ENCODE measurements around the gene HDHD2.
A peak's percentile ranks its signal among the peaks of the same experiment; 100 is the strongest.
"Not testable (repeated sequence)": the region's sequence is repeated elsewhere in the genome, so short reads cannot be mapped to it uniquely, and the experiment has no call there.

HDHD2 gene, protein sequence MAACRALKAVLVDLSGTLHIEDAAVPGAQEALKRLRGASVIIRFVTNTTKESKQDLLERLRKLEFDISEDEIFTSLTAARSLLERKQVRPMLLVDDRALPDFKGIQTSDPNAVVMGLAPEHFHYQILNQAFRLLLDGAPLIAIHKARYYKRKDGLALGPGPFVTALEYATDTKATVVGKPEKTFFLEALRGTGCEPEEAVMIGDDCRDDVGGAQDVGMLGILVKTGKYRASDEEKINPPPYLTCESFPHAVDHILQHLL

GRCh38 chr18:47150029-47150823, at the start of gene HDHD2:
Gene HDHD2, minus strand, starts transcription at chr18:47150500. Its CDS starts 14,061 bp downstream, at chr18:47136439.
- DNase-seq, result peak; percentile 81

DNA sequence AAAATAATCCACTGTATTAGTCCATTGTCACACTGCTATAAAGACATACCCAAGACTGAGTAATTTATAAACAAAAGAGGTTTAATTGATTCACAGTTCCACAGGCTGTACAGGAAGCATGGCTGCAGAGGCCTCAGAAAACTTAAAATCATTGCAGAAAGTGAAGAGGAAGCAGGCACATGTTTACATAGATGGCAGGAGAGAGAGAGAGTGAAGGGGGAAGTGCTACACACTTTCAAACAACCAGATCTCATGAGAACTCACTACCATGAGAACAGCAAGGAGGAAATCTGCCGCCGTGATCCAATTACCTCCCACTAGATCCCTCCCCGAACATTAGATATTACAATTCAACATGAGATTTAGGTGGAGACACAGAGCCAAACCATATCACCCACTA, 45.7 kb upstream of the HDHD2 start:
- DNase-seq, result peak; percentile 4

GRCh38 chr18:47191961-47192360, 41.7 kb upstream of the HDHD2 start:
- no peak for DNase-seq

DNA sequence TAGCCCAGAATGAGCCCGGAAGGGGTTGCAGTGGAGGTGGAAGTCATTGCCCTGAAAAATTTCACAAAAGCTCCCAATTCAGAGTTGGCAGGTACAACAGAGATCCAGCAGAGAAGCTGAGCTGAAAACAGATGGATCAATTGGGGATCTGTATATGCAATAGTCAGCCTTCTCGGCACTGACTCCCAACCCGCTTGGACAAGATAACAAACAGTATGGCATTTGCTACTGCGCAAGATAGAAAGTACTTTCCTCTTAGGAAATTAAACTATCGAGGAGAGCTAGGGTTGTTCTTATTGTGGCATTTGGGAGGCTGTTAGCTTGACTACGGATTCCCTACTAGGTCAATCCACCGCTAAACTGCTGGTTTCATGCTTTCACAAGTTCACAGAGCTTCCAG, 37.4 kb upstream of the HDHD2 start:
- DNase-seq, result no peak

DNA sequence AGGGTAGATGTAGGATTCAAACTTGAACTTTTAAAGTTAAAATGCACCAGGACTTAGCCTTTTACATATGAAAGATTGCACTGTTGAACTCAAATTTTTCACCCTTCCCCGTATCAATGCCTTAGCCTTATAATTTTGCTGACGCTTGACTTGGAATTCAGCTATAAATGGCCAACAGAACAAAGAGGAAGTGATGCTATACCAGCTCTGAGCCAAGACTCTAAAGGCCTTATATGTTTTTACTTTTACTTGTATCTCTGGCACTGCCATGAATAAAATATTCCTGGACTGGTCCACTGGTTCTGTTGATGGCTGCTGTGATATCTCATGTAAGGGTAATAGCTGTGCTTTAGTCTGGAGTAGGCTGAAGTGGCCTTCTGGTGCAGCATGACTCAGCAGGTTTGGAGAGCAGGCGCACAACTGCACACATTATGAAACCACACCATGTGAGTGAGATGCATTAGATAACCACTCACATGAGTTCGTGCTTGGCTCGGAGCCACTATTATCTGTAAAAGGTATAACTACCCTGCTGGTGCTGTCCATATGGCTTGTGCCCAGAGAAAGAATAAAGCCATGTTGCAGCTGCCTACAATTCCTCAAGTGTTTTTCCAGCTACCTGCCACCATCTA, 34.2 kb upstream of the HDHD2 start:
- peak; percentile 2 for DNase-seq

- not testable (repeated sequence) for DNase-seq
These were observed 31.9 kb upstream of the HDHD2 start for GRCh38 chr18:47182156-47182555.

DNA sequence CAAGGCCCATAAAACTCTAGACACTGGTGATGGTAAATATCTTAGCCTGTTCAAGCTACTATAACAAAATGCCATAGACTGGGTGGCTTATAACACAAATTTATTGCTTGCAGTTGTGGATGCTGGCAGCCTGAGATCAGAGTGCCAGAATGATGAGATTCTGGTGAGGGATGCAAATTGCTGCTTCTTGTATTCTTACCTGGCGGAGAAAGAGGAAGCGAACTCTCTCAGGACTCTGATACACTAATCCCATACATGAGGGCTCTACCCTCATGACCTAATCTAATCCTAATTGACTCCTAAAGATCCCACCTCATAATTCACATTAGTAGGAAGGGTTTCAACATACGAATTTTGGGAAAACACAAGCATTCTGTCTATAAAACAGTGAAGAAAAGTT, 30.5 kb upstream of the HDHD2 start:
- DNase-seq, result no peak

DNA sequence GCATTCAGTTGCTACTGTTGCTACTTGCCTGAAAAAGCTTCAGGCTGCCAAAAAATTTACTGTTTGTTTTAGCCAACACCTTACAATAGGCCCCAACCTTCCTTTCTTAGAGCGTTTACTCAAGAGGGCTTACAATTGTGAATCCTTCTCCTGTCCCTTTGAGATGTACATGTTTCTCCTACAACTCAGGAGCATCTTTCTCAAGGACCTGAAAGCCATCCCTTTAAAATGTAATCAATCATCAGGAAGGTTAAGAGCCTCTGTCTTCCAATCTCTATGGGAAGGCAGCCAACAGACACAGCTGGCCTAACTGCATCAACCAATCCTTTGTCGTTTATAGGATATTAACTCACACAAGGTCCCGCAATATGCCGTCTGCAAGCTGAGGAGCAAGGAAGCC, 29.2 kb upstream of the HDHD2 start:
- DNase-seq, result no peak

GRCh38 chr18:47175898-47176575, 25.7 kb upstream of the HDHD2 start, which contains the start of gene IER3IP1:
Gene IER3IP1, minus strand, starts transcription at chr18:47176364. Its CDS starts 87 bp downstream, at chr18:47176277.
- peak; percentile 79 for DNase-seq

DNA sequence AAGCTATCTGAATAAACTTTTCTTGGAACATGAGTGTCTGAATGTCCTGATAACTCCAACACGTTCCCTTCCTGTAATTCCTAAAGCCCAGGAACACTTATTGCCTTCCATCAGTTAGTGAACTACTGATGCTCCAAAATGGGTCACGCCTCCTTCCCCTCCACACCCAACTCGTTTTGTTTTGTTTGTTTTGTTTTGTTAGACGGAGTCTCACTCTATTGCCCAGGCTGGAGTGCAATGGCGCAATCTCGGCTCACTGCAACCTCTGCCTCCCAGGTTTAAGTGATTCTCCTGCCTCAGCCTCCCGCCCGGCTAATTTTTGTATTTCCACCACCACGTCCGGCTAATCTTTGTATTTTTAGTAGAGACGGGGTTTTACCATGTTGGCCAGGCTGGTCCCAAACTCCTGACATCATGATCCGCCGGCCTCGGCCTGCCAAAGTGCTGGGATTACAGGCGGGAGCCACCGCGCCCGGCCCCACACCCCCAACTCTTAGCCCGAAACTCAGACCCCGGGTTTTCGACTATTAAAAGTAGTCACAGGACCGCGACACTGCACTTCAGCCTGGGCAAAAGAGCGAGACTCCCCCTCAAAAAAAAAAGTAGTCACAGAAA, 25.1 kb upstream of the HDHD2 start:
- DNase-seq, result no peak

GRCh38 chr18:47174545-47175116, 24.3 kb upstream of the HDHD2 start:
- DNase-seq, result no peak

DNA sequence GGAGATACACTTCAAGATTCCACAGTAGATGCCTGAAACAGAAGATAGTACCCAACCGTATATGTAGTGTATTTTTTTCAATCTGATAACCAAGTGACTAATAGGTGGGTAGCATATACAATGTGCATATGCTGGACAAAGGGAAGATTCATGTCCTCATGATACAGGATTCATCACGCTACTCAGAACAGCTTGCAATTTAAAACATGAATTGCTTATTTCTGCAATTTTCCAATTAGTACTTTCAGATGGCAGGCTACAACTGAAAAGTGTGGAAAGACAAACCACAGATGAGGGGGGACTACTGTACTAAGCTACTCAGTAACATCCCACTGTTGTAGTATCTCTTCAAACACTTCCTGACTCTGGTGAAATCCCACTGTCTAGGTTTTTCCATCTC, 22.2 kb upstream of the HDHD2 start:
- no peak for DNase-seq

- no peak for DNase-seq
These were observed 18.6 kb upstream of the HDHD2 start for GRCh38 chr18:47168913-47169312.

DNA sequence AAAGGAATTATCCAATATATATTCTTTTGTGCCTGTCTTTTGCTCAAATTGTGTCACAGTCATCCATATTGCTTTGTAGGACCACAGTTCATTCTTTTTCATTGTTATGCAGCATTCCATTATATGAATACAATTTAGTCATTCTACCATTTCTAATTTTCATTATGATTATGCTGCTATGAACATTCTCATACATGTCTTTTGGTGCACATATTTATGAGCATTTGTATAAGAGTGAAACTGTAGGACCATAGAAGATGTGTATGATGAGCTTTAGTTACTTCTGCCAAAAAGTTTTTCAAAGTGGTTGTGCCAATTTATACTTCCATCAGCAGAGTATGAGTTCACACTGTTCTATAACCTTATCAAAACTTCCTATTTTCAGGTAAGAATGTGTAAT, 18.2 kb upstream of the HDHD2 start:
- no peak for DNase-seq

- no peak for DNase-seq
These were observed 16.0 kb upstream of the HDHD2 start for GRCh38 chr18:47166294-47166693.

- DNase-seq, result no peak
These were observed 12.9 kb upstream of the HDHD2 start for GRCh38 chr18:47163241-47163640.

DNA sequence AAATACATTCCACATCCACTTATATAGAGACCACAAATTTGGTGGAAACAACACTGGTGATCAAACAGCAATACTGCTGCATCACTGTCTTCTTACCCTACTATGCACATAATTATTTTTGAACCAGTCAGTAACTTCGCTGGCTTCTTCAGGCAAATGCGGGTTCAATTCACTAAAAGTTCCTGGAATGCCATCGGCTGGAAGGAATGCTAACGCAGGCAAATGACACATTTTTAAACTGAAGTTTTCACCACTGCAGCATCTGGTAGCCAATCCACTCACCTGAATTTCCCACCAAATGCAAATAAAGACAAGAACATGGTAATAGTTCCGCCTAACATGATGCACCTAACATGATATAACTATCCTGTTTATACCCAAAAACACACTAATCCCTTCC, 10.0 kb upstream of the HDHD2 start:
- no peak for DNase-seq

- DNase-seq, result not testable (repeated sequence)
These were observed 8.1 kb upstream of the HDHD2 start for GRCh38 chr18:47158404-47158803.

GRCh38 chr18:47151439-47151838, 1.1 kb upstream of the HDHD2 start:
- no peak for DNase-seq

DNA sequence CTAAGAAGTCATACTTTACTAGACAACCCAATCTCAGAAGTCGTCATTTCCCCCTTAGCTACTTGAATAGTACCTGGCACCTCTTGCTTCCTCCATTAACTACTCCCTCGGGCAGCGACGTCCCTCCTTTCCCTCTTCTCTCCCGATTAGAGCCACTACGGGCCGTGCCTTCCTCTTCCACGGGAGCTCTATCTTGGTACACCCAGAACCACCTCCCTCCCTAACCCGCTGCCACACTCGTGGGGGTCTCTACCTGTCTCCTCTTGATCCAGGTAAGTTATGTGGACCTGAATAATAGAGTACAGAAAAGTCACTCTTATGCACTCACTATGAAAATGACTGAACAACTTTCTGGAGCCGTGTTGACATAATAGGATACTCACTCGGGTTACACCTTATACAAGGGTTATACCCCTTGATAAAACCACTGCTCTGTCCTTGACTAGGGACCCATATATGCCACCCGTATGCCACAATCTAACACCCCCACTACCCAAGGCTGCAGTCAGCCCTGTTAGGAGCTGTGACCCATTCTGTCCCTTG, 595 bp upstream of the HDHD2 start:
- no peak for DNase-seq

- no peak for DNase-seq
These were observed 757 bp downstream of the HDHD2 start for GRCh38 chr18:47149457-47150028.

GRCh38 chr18:47146206-47146605, 4.1 kb downstream of the HDHD2 start:
- no peak for DNase-seq
